ENCODE data around the gene LHX6. TPM values are rescaled to one million over a fixed set of nuclear protein-coding genes. Genes with fewer than 3 reads are reported as not detected.
A peak's percentile ranks its signal among the peaks of the same experiment; 100 is the strongest.

Gene LHX6
- total and polyA plus RNA-seq, 7 experiments from 2014 or later: not detected

DNA sequence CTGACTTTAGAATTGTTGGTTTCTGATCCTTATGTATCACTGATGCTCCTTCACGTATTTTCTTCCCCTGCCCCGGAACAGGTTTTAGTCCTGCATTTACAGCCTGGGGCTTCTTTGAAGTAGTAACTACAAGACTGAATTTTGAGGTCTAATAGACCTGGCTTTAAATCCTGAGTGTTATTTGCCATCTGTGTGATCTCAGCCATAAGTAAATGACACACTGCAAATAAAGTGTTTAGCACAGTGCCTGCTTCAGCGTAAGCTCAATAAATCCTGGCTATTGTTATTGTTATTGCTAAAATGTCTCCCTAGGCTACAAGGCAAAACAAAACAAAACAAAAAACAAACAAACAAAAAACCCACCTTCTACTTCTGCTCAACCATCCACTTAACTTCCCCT, 15.6 kb upstream of the LHX6 start:
- Histone ChIP-seq H3K4me3 (ENCODE audit: low read length) (no peak overlapping the region), H3K4me1 (ENCODE audit: control insufficient read depth in 2 of 2, insufficient read depth in 2 of 2, low read length in 2 of 2) (no peaks in the 10 kb centered on the region), H3K9me3 (ENCODE audit: control insufficient read depth in 2 of 3, low read length in 3 of 3) (no peaks in the 10 kb centered on the region), H3K36me3 (ENCODE audit: control insufficient read depth in 2 of 3, insufficient read depth in 3 of 3, low read length in 3 of 3) (peaks cover 21 to 73% (median 41%) of the 10 kb centered on the region in 3 experiments), H3K27me3 (ENCODE audit: control insufficient read depth in 2 of 2, insufficient read depth in 2 of 2, low read length in 2 of 2) (no peaks in the 10 kb centered on the region), H3K27ac (ENCODE audit: low read depth, low read length) (no peak overlapping the region)
- Mint-ChIP-seq H3K4me3 (no peak overlapping the region), H3K9me3 (no peaks in the 10 kb centered on the region), H3K36me3 (peaks cover 16 to 48% (median 36%) of the 10 kb centered on the region in 5 donors), H3K27ac (peak overlapping the region in 1 of 9 donors; percentile 14), H3K27me3 (no peaks in the 10 kb centered on the region), H3K4me1 (no peaks in the 10 kb centered on the region)
- POLR2A ChIA-PET: no interaction called here
- CTCF ChIA-PET: no interaction called here
- intact Hi-C loops (cut with micrococcal nuclease): no loop called here
- no peak for DNase-seq
- ATAC-seq: no peak

- POLR2A ChIA-PET: no interaction called here
- peaks cover 12 to 39% (median 24%) of the 10 kb centered on the region in 5 donors for H3K36me3 Mint-ChIP-seq
Measured at GRCh38 chr9:122239722-122240121, 11.0 kb upstream of the LHX6 start.

GRCh38 chr9:122236681-122237080, 7.9 kb upstream of the LHX6 start:
- H3K36me3 Mint-ChIP-seq: peaks cover 3 to 28% (median 9%) of the 10 kb centered on the region in 5 donors
- no peaks in the 10 kb centered on the region for H3K9me3 Mint-ChIP-seq
- ATAC-seq (no peak), DNase-seq (no peak)
- H3K27me3 Mint-ChIP-seq: peaks cover 0 to 9% (median 0%) of the 10 kb centered on the region in 5 donors
- Histone ChIP-seq H3K27ac (ENCODE audit: low read depth, low read length) (no peak overlapping the region), H3K36me3 (ENCODE audit: control insufficient read depth in 2 of 3, insufficient read depth in 3 of 3, low read length in 3 of 3) (peaks cover 0 to 17% (median 8%) of the 10 kb centered on the region in 3 experiments), H3K27me3 (ENCODE audit: control insufficient read depth in 2 of 2, insufficient read depth in 2 of 2, low read length in 2 of 2) (no peaks in the 10 kb centered on the region), H3K4me1 (ENCODE audit: control insufficient read depth in 2 of 2, insufficient read depth in 2 of 2, low read length in 2 of 2) (no peaks in the 10 kb centered on the region), H3K4me3 (ENCODE audit: low read length) (no peak overlapping the region), H3K9me3 (ENCODE audit: control insufficient read depth in 2 of 3, low read length in 3 of 3) (no peaks in the 10 kb centered on the region)
- no peak overlapping the region for H3K27ac Mint-ChIP-seq
- ChIA-PET CTCF (no interaction called here), POLR2A (no interaction called here)
- intact Hi-C loops (cut with micrococcal nuclease): no loop called here
- H3K4me1 Mint-ChIP-seq: no peaks in the 10 kb centered on the region
- H3K4me3 Mint-ChIP-seq: no peak overlapping the region

More at GRCh38 chr9:122239722-122240121, 11.0 kb upstream of the LHX6 start:
- intact Hi-C loops (cut with micrococcal nuclease): no loop called here
- no peak overlapping the region for H3K27ac ChIP-seq (ENCODE audit: low read depth, low read length)
- H3K27ac Mint-ChIP-seq: no peak overlapping the region
- DNase-seq: no peak
- H3K4me1 Mint-ChIP-seq: no peaks in the 10 kb centered on the region
- no peak overlapping the region for H3K4me3 ChIP-seq (ENCODE audit: low read length)
- H3K4me1 ChIP-seq (ENCODE audit: control insufficient read depth in 2 of 2, insufficient read depth in 2 of 2, low read length in 2 of 2): no peaks in the 10 kb centered on the region
- no peaks in the 10 kb centered on the region for H3K9me3 Mint-ChIP-seq
- no peak for ATAC-seq
- no peaks in the 10 kb centered on the region for H3K27me3 ChIP-seq (ENCODE audit: control insufficient read depth in 2 of 2, insufficient read depth in 2 of 2, low read length in 2 of 2)
- no peak overlapping the region for H3K4me3 Mint-ChIP-seq
- H3K9me3 ChIP-seq (ENCODE audit: control insufficient read depth in 2 of 3, low read length in 3 of 3): no peaks in the 10 kb centered on the region
- CTCF ChIA-PET: no interaction called here
- peaks cover 14 to 40% (median 21%) of the 10 kb centered on the region in 3 experiments for H3K36me3 ChIP-seq (ENCODE audit: control insufficient read depth in 2 of 3, insufficient read depth in 3 of 3, low read length in 3 of 3)
- no peaks in the 10 kb centered on the region for H3K27me3 Mint-ChIP-seq

GRCh38 chr9:122234022-122234748, 5.4 kb upstream of the LHX6 start:
- CTCF ChIA-PET: no interaction called here

GRCh38 chr9:122232796-122233306, 4.1 kb upstream of the LHX6 start:
- H3K36me3 ChIP-seq (ENCODE audit: control insufficient read depth in 2 of 3, insufficient read depth in 3 of 3, low read length in 3 of 3): no peaks in the 10 kb centered on the region
- POLR2A ChIA-PET: no interaction called here
- intact Hi-C loops (cut with micrococcal nuclease): no loop called here
- Mint-ChIP-seq H3K9me3 (no peaks in the 10 kb centered on the region), H3K4me3 (no peak overlapping the region), H3K27ac (no peak overlapping the region), H3K27me3 (peaks cover 0 to 14% (median 0%) of the 10 kb centered on the region in 5 donors), H3K4me1 (peaks cover 0 to 1% (median 0%) of the 10 kb centered on the region in 7 donors), H3K36me3 (no peaks in the 10 kb centered on the region)
- CTCF ChIA-PET: no interaction called here
- no peak overlapping the region for H3K4me3 ChIP-seq (ENCODE audit: low read length)
- DNase-seq (no peak), ATAC-seq (no peak)
- H3K27ac ChIP-seq (ENCODE audit: low read depth, low read length): no peak overlapping the region
- no peaks in the 10 kb centered on the region for H3K9me3 ChIP-seq (ENCODE audit: control insufficient read depth in 2 of 3, low read length in 3 of 3)
- H3K27me3 ChIP-seq (ENCODE audit: control insufficient read depth in 2 of 2, insufficient read depth in 2 of 2, low read length in 2 of 2): no peaks in the 10 kb centered on the region
- H3K4me1 ChIP-seq (ENCODE audit: control insufficient read depth in 2 of 2, insufficient read depth in 2 of 2, low read length in 2 of 2): no peaks in the 10 kb centered on the region

More at GRCh38 chr9:122234022-122234748, 5.4 kb upstream of the LHX6 start:
- POLR2A ChIA-PET: no interaction called here
- no peaks in the 10 kb centered on the region for H3K4me1 ChIP-seq (ENCODE audit: control insufficient read depth in 2 of 2, insufficient read depth in 2 of 2, low read length in 2 of 2)
- no peak for DNase-seq
- Mint-ChIP-seq H3K36me3 (peaks cover 0 to 10% (median 2%) of the 10 kb centered on the region in 5 donors), H3K4me1 (no peaks in the 10 kb centered on the region), H3K27me3 (peaks cover 0 to 13% (median 0%) of the 10 kb centered on the region in 5 donors), H3K27ac (peak overlapping the region in 1 of 9 donors; percentile 8), H3K9me3 (no peaks in the 10 kb centered on the region), H3K4me3 (no peak overlapping the region)
- no peaks in the 10 kb centered on the region for H3K36me3 ChIP-seq (ENCODE audit: control insufficient read depth in 2 of 3, insufficient read depth in 3 of 3, low read length in 3 of 3)
- H3K27ac ChIP-seq (ENCODE audit: low read depth, low read length): no peak overlapping the region
- intact Hi-C loops (cut with micrococcal nuclease): no loop called here
- ATAC-seq: no peak
- H3K4me3 ChIP-seq (ENCODE audit: low read length): no peak overlapping the region
- H3K27me3 ChIP-seq (ENCODE audit: control insufficient read depth in 2 of 2, insufficient read depth in 2 of 2, low read length in 2 of 2): no peaks in the 10 kb centered on the region
- H3K9me3 ChIP-seq (ENCODE audit: control insufficient read depth in 2 of 3, low read length in 3 of 3): no peaks in the 10 kb centered on the region

DNA sequence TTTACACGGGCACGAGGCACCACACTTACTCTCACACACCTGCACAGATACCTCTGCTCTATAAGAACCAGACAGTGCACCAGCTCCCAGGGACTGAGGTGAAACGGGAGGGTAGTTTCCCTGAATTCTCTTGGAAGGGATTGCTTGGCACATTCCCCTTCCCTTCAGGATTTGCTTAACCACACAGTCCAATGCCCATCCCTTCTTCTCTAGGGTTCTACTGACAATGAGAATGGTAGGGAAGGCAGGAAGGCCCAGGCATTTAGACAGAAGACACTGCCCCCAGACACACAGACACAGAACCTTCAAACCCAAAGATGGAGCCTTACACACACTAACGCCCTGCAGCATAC, 704 bp upstream of the LHX6 start:
- H3K27ac ChIP-seq (ENCODE audit: low read depth, low read length): no peak overlapping the region
- no peaks in the 10 kb centered on the region for H3K4me1 ChIP-seq (ENCODE audit: control insufficient read depth in 2 of 2, insufficient read depth in 2 of 2, low read length in 2 of 2)
- H3K36me3 ChIP-seq (ENCODE audit: control insufficient read depth in 2 of 3, insufficient read depth in 3 of 3, low read length in 3 of 3): no peaks in the 10 kb centered on the region
- Mint-ChIP-seq H3K9me3 (peaks cover 0 to 3% (median 0%) of the 10 kb centered on the region in 11 donors), H3K4me1 (peaks cover 0 to 15% (median 4%) of the 10 kb centered on the region in 7 donors), H3K36me3 (peaks cover 0 to 3% (median 0%) of the 10 kb centered on the region in 5 donors), H3K27me3 (peaks cover 20 to 40% (median 26%) of the 10 kb centered on the region in 5 donors), H3K4me3 (no peak overlapping the region), H3K27ac (no peak overlapping the region)
- CTCF ChIA-PET: no interaction called here
- no peaks in the 10 kb centered on the region for H3K9me3 ChIP-seq (ENCODE audit: control insufficient read depth in 2 of 3, low read length in 3 of 3)
- intact Hi-C loops (cut with micrococcal nuclease): no loop called here
- POLR2A ChIA-PET: no interaction called here
- DNase-seq (no peak), ATAC-seq (no peak)
- H3K4me3 ChIP-seq (ENCODE audit: low read length): no peak overlapping the region
- H3K27me3 ChIP-seq (ENCODE audit: control insufficient read depth in 2 of 2, insufficient read depth in 2 of 2, low read length in 2 of 2): no peaks in the 10 kb centered on the region

GRCh38 chr9:122228191-122228567, 578 bp downstream of the LHX6 start:
- ChIA-PET POLR2A (no interaction called here), CTCF (no interaction called here)
- DNase-seq (no peak), ATAC-seq (no peak)
- Histone ChIP-seq H3K4me3 (ENCODE audit: low read length) (no peak overlapping the region), H3K27me3 (ENCODE audit: control insufficient read depth in 2 of 2, insufficient read depth in 2 of 2, low read length in 2 of 2) (no peaks in the 10 kb centered on the region), H3K36me3 (ENCODE audit: control insufficient read depth in 2 of 3, insufficient read depth in 3 of 3, low read length in 3 of 3) (no peaks in the 10 kb centered on the region), H3K4me1 (ENCODE audit: control insufficient read depth in 2 of 2, insufficient read depth in 2 of 2, low read length in 2 of 2) (no peaks in the 10 kb centered on the region), H3K9me3 (ENCODE audit: control insufficient read depth in 2 of 3, low read length in 3 of 3) (no peaks in the 10 kb centered on the region), H3K27ac (ENCODE audit: low read depth, low read length) (no peak overlapping the region)
- H3K27me3 Mint-ChIP-seq: peaks cover 32 to 48% (median 38%) of the 10 kb centered on the region in 5 donors
- intact Hi-C loops (cut with micrococcal nuclease): no loop called here
- H3K9me3 Mint-ChIP-seq: peaks cover 0 to 3% (median 0%) of the 10 kb centered on the region in 11 donors
- peak overlapping the region in 9 of 10 donors; percentile 29 to 72 (median 44) for H3K4me3 Mint-ChIP-seq
- peaks cover 0 to 15% (median 4%) of the 10 kb centered on the region in 7 donors for H3K4me1 Mint-ChIP-seq
- H3K27ac Mint-ChIP-seq: no peak overlapping the region
- peaks cover 0 to 5% (median 0%) of the 10 kb centered on the region in 5 donors for H3K36me3 Mint-ChIP-seq

Data from naive thymus-derived CD4-positive, alpha-beta T cell (primary cell).